ENCODE data around the gene ZMIZ1.

DNA sequence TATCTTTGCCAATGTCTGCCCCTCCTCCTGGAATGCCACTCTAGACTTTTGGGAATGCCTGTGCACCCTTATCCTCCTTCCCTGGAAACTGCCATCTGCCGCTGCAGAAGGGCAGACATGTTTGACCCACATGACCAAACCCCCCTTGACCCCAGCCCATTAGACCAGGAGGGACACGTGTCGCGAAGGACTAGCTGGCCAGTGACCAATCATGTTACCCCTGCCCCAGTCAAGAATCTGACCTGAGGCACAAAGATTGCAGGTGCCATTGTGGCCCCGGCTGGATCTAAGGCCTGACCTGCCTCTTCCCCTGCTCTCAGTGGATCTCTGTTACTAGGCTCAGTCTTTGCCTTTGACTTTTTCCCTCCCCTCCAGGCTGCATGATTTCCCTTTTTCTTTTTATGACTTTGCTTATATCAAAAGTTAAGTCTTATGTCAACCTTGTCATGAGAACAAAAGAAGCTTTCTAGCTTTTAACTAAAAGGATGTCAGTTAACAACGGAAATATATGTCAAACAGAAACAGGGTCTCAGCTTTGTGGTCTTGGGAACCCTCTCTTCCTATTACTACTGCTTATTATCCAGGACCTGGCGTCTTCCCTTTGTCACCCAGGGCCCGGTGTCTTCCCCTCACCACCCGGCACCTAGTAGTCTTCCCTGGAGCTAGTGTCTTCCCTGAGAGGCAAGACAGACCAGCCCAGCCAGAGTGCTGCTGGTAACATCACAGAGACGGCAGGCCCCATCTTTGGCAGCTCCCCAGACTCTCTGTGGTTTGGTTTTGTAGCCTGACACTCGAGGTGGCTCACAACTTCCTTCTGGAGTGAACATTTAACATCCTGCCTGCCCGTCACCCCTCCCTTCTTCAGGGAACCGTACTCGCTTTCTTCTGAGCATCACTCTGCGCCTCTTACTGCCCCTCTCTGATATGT is 254.1 kb downstream of the ZMIZ1 start:
- TF ChIP-seq, protein P1, sequence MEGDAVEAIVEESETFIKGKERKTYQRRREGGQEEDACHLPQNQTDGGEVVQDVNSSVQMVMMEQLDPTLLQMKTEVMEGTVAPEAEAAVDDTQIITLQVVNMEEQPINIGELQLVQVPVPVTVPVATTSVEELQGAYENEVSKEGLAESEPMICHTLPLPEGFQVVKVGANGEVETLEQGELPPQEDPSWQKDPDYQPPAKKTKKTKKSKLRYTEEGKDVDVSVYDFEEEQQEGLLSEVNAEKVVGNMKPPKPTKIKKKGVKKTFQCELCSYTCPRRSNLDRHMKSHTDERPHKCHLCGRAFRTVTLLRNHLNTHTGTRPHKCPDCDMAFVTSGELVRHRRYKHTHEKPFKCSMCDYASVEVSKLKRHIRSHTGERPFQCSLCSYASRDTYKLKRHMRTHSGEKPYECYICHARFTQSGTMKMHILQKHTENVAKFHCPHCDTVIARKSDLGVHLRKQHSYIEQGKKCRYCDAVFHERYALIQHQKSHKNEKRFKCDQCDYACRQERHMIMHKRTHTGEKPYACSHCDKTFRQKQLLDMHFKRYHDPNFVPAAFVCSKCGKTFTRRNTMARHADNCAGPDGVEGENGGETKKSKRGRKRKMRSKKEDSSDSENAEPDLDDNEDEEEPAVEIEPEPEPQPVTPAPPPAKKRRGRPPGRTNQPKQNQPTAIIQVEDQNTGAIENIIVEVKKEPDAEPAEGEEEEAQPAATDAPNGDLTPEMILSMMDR (tag by site-specific recombination; IDR thresholded peaks at IDR 0.05): no peak
- TF ChIP-seq, protein P2, sequence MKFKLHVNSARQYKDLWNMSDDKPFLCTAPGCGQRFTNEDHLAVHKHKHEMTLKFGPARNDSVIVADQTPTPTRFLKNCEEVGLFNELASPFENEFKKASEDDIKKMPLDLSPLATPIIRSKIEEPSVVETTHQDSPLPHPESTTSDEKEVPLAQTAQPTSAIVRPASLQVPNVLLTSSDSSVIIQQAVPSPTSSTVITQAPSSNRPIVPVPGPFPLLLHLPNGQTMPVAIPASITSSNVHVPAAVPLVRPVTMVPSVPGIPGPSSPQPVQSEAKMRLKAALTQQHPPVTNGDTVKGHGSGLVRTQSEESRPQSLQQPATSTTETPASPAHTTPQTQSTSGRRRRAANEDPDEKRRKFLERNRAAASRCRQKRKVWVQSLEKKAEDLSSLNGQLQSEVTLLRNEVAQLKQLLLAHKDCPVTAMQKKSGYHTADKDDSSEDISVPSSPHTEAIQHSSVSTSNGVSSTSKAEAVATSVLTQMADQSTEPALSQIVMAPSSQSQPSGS (tag by site-specific recombination; IDR thresholded peaks at IDR 0.05; ENCODE audit: low read depth): no peak
- TF ChIP-seq, protein P3, sequence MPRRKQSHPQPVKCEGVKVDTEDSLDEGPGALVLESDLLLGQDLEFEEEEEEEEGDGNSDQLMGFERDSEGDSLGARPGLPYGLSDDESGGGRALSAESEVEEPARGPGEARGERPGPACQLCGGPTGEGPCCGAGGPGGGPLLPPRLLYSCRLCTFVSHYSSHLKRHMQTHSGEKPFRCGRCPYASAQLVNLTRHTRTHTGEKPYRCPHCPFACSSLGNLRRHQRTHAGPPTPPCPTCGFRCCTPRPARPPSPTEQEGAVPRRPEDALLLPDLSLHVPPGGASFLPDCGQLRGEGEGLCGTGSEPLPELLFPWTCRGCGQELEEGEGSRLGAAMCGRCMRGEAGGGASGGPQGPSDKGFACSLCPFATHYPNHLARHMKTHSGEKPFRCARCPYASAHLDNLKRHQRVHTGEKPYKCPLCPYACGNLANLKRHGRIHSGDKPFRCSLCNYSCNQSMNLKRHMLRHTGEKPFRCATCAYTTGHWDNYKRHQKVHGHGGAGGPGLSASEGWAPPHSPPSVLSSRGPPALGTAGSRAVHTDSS (tag by site-specific recombination; IDR thresholded peaks at IDR 0.05): no peak
- TF ChIP-seq ZNF423 (tag by site-specific recombination; IDR thresholded peaks at IDR 0.05) (no peak), OVOL3 (tag by site-specific recombination; IDR thresholded peaks at IDR 0.05) (no peak), ZBTB7A (tag by site-specific recombination; IDR thresholded peaks at IDR 0.05; ENCODE audit: low read depth) (no peak), MZF1 (tag by site-specific recombination; IDR thresholded peaks at IDR 0.05; ENCODE audit: borderline replicate concordance) (no peak), YY1 (tag by site-specific recombination; IDR thresholded peaks at IDR 0.05) (no peak), ZNF701 (tag by site-specific recombination; IDR thresholded peaks at IDR 0.05) (no peak), MYNN (tag by site-specific recombination; IDR thresholded peaks at IDR 0.05; ENCODE audit: borderline replicate concordance) (no peak), ZNF747 (tag by site-specific recombination; IDR thresholded peaks at IDR 0.05) (no peak)

Measured in HEK293 (cell line).